ENCODE measurements around the gene FOXE3. TPM values are rescaled to one million over a fixed set of nuclear protein-coding genes. Genes with fewer than 3 reads are reported as not detected.
"Not testable (repeated sequence)": the region's sequence is repeated elsewhere in the genome, so short reads cannot be mapped to it uniquely, and the experiment has no call there.

Gene FOXE3
- total and polyA plus RNA-seq, 2 of the 4 experiments (the other 2 are of a cell fraction), result 0.12 TPM; not detected in 1

GRCh38 chr1:47456250-47456649, 40.2 kb downstream of the FOXE3 start:
- TF ChIP-seq SMC3 (IDR thresholded peaks at IDR 0.05; ENCODE audit: low read depth, low read length), result no peak
- Histone ChIP-seq H2BK15ac (ENCODE audit: low read depth, low read length) (no peak overlapping the region), H2BK20ac (ENCODE audit: low read depth, low read length) (no peak overlapping the region), H4K20me1 (ENCODE audit: insufficient read depth, low read length) (no peaks in the 10 kb centered on the region; the same call in 1 of the 2 replicates), H3K27me3 (ENCODE audit: control insufficient read depth, insufficient read depth, low read length) (peaks cover 21% of the 10 kb centered on the region), H3K4ac (ENCODE audit: low read depth, low read length) (no peak overlapping the region), H2AK9ac (replicated peaks; ENCODE audit: low read depth, low read length, poor library complexity) (no peak overlapping the region), H3K4me2 (ENCODE audit: low read depth, low read length) (no peak overlapping the region), H3K9me3 (ENCODE audit: control insufficient read depth, insufficient read depth, low read length) (no peaks in the 10 kb centered on the region), H3K79me1 (ENCODE audit: low read depth in 1 of 2, low read length in 2 of 2) (no peaks in the 10 kb centered on the region), H3K56ac (ENCODE audit: extremely low read depth, insufficient read depth, low read length) (no peak overlapping the region), H2BK5ac (ENCODE audit: low read depth, low read length, poor library complexity, severe bottlenecking) (no peak overlapping the region), H3K36me3 (ENCODE audit: control insufficient read depth, insufficient read depth, low read length) (no peaks in the 10 kb centered on the region), H2AK5ac (ENCODE audit: low read depth, low read length) (no peak overlapping the region), H3K4me3 (ENCODE audit: insufficient read depth, low read depth, low read length) (no peak overlapping the region), H3K9me1 (ENCODE audit: insufficient read depth, low read length) (no peaks in the 10 kb centered on the region), H4K8ac (ENCODE audit: low read depth in 2 of 2, low read length in 2 of 2) (no peak overlapping the region), H3K27ac (ENCODE audit: insufficient read depth, low read length) (no peak overlapping the region), H2BK120ac (ENCODE audit: low read depth, low read length) (no peak overlapping the region), H3K14ac (replicated peaks; ENCODE audit: low read depth, low read length) (no peak overlapping the region), H3K4me1 (ENCODE audit: control insufficient read depth, insufficient read depth, low read length) (no peaks in the 10 kb centered on the region), H3K9ac (ENCODE audit: low read depth, low read length) (no peak overlapping the region), H3K18ac (ENCODE audit: low read depth, low read length) (no peak overlapping the region), H4K5ac (ENCODE audit: low read depth, low read length) (no peak overlapping the region), H3K23ac (ENCODE audit: low read depth, low read length) (no peak overlapping the region), H4K91ac (ENCODE audit: insufficient read depth, low read depth, low read length) (no peak overlapping the region), H2AFZ (replicated peaks; ENCODE audit: low read length, poor library complexity) (no peak overlapping the region)
- no CpG with 5 or more reads among the region's 4 CpGs for WGBS, 2 experiments (ENCODE audit: extremely low coverage in 2 of 2, insufficient read length in 1 of 2)
- in situ Hi-C loops (cut with MboI; ENCODE audit: low sequenced_read_pairs), result no loop called here
- ATAC-seq (ENCODE audit: low read depth), result no peak
- dilution Hi-C loops (cut with HindIII; ENCODE audit: low sequenced_read_pairs, unreplicated experiment), result no loop called here
- ChIA-PET POLR2A (ENCODE audit: unreplicated experiment) (no interaction called here), CTCF (no interaction called here)
- no TSS peak for BruUV-seq (replicated peaks)
- intact Hi-C loops (cut with micrococcal nuclease), result no loop called here
- DNase-seq, result no peak

GRCh38 chr1:47457547-47457946, 41.5 kb downstream of the FOXE3 start:
- H3K4ac ChIP-seq (ENCODE audit: low read depth, low read length); H3K9me1 ChIP-seq (ENCODE audit: insufficient read depth, low read length); H2AK5ac ChIP-seq (ENCODE audit: low read depth, low read length); H3K23ac ChIP-seq (ENCODE audit: low read depth, low read length); H3K56ac ChIP-seq (ENCODE audit: extremely low read depth, insufficient read depth, low read length); POLR2A ChIA-PET (ENCODE audit: unreplicated experiment); ATAC-seq (ENCODE audit: low read depth); H2BK15ac ChIP-seq (ENCODE audit: low read depth, low read length); H3K14ac ChIP-seq (replicated peaks; ENCODE audit: low read depth, low read length); H2BK20ac ChIP-seq (ENCODE audit: low read depth, low read length); dilution Hi-C loops (cut with HindIII; ENCODE audit: low sequenced_read_pairs, unreplicated experiment); H3K27ac ChIP-seq (ENCODE audit: insufficient read depth, low read length); H3K79me1 ChIP-seq (ENCODE audit: low read depth in 1 of 2, low read length in 2 of 2); H4K20me1 ChIP-seq (ENCODE audit: insufficient read depth, low read length); DNase-seq; H4K8ac ChIP-seq (ENCODE audit: low read depth in 2 of 2, low read length in 2 of 2); H2AFZ ChIP-seq (replicated peaks; ENCODE audit: low read length, poor library complexity); H4K5ac ChIP-seq (ENCODE audit: low read depth, low read length); H3K4me3 ChIP-seq (ENCODE audit: insufficient read depth, low read depth, low read length); in situ Hi-C loops (cut with MboI; ENCODE audit: low sequenced_read_pairs); H3K18ac ChIP-seq (ENCODE audit: low read depth, low read length); H3K36me3 ChIP-seq (ENCODE audit: control insufficient read depth, insufficient read depth, low read length); H4K91ac ChIP-seq (ENCODE audit: insufficient read depth, low read depth, low read length); intact Hi-C loops (cut with micrococcal nuclease); H3K9ac ChIP-seq (ENCODE audit: low read depth, low read length); H2AK9ac ChIP-seq (replicated peaks; ENCODE audit: low read depth, low read length, poor library complexity); BruUV-seq (replicated peaks); H3K4me1 ChIP-seq (ENCODE audit: control insufficient read depth, insufficient read depth, low read length); H3K4me2 ChIP-seq (ENCODE audit: low read depth, low read length); H3K9me3 ChIP-seq (ENCODE audit: control insufficient read depth, insufficient read depth, low read length); H2BK120ac ChIP-seq (ENCODE audit: low read depth, low read length); H2BK5ac ChIP-seq (ENCODE audit: low read depth, low read length, poor library complexity, severe bottlenecking): not testable (repeated sequence)
- WGBS, 2 experiments (ENCODE audit: extremely low coverage in 2 of 2, insufficient read length in 1 of 2), result 75% methylated on average over 6 of the region's 16 CpGs; no CpG with 5 or more reads in 1 of the 2 experiments
- peaks cover 17% of the 10 kb centered on the region for H3K27me3 ChIP-seq (ENCODE audit: control insufficient read depth, insufficient read depth, low read length)
- CTCF ChIA-PET, result interaction anchor here (2.2 kb wide), 1 partner anchor 20 kb away, joined by 4 read pairs; the partner anchor contains the start of gene FOXD2
